ENCODE results near the gene ZMYND19.

ZMYND19 gene

DNA sequence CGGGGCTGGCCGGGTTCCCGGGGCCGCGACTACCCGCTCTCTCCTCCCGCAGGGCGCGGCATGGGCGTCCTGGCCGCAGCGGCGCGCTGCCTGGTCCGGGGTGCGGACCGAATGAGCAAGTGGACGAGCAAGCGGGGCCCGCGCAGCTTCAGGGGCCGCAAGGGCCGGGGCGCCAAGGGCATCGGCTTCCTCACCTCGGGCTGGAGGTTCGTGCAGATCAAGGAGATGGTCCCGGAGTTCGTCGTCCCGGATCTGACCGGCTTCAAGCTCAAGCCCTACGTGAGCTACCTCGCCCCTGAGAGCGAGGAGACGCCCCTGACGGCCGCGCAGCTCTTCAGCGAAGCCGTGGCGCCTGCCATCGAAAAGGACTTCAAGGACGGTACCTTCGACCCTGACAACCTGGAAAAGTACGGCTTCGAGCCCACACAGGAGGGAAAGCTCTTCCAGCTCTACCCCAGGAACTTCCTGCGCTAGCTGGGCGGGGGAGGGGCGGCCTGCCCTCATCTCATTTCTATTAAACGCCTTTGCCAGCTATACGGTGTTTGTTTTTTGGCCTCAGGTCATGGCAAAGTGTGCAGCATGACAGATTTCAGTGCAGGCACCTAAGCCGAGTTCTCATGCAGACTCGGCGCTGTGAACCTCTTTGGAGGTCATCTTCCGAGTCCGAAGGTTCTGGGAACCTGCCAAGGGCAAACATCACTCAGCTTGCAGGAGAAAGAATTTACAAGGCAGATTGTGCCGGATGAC lies 38.1 kb downstream of the ZMYND19 start (continued):
- TF ChIP-seq, protein P1, sequence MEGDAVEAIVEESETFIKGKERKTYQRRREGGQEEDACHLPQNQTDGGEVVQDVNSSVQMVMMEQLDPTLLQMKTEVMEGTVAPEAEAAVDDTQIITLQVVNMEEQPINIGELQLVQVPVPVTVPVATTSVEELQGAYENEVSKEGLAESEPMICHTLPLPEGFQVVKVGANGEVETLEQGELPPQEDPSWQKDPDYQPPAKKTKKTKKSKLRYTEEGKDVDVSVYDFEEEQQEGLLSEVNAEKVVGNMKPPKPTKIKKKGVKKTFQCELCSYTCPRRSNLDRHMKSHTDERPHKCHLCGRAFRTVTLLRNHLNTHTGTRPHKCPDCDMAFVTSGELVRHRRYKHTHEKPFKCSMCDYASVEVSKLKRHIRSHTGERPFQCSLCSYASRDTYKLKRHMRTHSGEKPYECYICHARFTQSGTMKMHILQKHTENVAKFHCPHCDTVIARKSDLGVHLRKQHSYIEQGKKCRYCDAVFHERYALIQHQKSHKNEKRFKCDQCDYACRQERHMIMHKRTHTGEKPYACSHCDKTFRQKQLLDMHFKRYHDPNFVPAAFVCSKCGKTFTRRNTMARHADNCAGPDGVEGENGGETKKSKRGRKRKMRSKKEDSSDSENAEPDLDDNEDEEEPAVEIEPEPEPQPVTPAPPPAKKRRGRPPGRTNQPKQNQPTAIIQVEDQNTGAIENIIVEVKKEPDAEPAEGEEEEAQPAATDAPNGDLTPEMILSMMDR (tag by site-specific recombination; IDR thresholded peaks at IDR 0.05), result no peak
- TF ChIP-seq ZNF623 (tag by site-specific recombination; IDR thresholded peaks at IDR 0.05) (no peak), FEZF1 (tag by site-specific recombination; IDR thresholded peaks at IDR 0.05) (no peak), ZNF530 (tag by site-specific recombination; IDR thresholded peaks at IDR 0.05; ENCODE audit: low read depth) (no peak), ZNF791 (tag by site-specific recombination; IDR thresholded peaks at IDR 0.05) (no peak), SP3 (tag by site-specific recombination; IDR thresholded peaks at IDR 0.05) (0 out of 2 replicates have a peak, but pooled peaks have one; percentile 40), ZNF274 (IDR thresholded peaks at IDR 0.05; ENCODE audit: low read length) (no peak), ZNF274 (tag by site-specific recombination; IDR thresholded peaks at IDR 0.05; ENCODE audit: borderline replicate concordance) (no peak), ZNF792 (tag by site-specific recombination; IDR thresholded peaks at IDR 0.05) (no peak), ZNF354C (tag by site-specific recombination; IDR thresholded peaks at IDR 0.05; ENCODE audit: borderline replicate concordance, low read depth) (no peak), ZNF248 (tag by site-specific recombination; IDR thresholded peaks at IDR 0.05) (no peak), YY2 (tag by site-specific recombination; IDR thresholded peaks at IDR 0.05) (no peak), TRIM28 (IDR thresholded peaks at IDR 0.05; ENCODE audit: borderline replicate concordance, low read length) (no peak), ZNF19 (tag by site-specific recombination; IDR thresholded peaks at IDR 0.05; ENCODE audit: low read depth) (no peak), ZNF335 (tag by site-specific recombination; conservative IDR thresholded peaks at IDR 0.05) (peak; percentile 29), ZFP37 (tag by site-specific recombination; IDR thresholded peaks at IDR 0.05) (0 out of 2 replicates have a peak, but pooled peaks have one; percentile 39), ZNF114 (tag by site-specific recombination; IDR thresholded peaks at IDR 0.05) (no peak), ZNF426 (tag by site-specific recombination; IDR thresholded peaks at IDR 0.05) (no peak), ZNF544 (tag by site-specific recombination; IDR thresholded peaks at IDR 0.05) (no peak), ZNF138 (tag by site-specific recombination; IDR thresholded peaks at IDR 0.05; ENCODE audit: borderline replicate concordance) (no peak), ZNF175 (tag by site-specific recombination; IDR thresholded peaks at IDR 0.05) (no peak), YY1 (tag by site-specific recombination; IDR thresholded peaks at IDR 0.05) (0 out of 2 replicates have a peak, but pooled peaks have one; percentile 8)
- TF ChIP-seq, protein P2, sequence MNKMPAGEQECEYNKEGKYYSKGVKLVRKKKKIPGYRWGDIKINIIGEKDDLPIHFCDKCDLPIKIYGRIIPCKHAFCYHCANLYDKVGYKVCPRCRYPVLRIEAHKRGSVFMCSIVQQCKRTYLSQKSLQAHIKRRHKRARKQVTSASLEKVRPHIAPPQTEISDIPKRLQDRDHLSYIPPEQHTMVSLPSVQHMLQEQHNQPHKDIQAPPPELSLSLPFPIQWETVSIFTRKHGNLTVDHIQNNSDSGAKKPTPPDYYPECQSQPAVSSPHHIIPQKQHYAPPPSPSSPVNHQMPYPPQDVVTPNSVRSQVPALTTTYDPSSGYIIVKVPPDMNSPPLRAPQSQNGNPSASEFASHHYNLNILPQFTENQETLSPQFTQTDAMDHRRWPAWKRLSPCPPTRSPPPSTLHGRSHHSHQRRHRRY (tag by site-specific recombination; IDR thresholded peaks at IDR 0.05), result no peak
- TF ChIP-seq, protein P3, sequence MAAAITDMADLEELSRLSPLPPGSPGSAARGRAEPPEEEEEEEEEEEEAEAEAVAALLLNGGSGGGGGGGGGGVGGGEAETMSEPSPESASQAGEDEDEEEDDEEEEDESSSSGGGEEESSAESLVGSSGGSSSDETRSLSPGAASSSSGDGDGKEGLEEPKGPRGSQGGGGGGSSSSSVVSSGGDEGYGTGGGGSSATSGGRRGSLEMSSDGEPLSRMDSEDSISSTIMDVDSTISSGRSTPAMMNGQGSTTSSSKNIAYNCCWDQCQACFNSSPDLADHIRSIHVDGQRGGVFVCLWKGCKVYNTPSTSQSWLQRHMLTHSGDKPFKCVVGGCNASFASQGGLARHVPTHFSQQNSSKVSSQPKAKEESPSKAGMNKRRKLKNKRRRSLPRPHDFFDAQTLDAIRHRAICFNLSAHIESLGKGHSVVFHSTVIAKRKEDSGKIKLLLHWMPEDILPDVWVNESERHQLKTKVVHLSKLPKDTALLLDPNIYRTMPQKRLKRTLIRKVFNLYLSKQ (tag by site-specific recombination; IDR thresholded peaks at IDR 0.05; ENCODE audit: borderline replicate concordance), result no peak
- TF ChIP-seq, protein P4, sequence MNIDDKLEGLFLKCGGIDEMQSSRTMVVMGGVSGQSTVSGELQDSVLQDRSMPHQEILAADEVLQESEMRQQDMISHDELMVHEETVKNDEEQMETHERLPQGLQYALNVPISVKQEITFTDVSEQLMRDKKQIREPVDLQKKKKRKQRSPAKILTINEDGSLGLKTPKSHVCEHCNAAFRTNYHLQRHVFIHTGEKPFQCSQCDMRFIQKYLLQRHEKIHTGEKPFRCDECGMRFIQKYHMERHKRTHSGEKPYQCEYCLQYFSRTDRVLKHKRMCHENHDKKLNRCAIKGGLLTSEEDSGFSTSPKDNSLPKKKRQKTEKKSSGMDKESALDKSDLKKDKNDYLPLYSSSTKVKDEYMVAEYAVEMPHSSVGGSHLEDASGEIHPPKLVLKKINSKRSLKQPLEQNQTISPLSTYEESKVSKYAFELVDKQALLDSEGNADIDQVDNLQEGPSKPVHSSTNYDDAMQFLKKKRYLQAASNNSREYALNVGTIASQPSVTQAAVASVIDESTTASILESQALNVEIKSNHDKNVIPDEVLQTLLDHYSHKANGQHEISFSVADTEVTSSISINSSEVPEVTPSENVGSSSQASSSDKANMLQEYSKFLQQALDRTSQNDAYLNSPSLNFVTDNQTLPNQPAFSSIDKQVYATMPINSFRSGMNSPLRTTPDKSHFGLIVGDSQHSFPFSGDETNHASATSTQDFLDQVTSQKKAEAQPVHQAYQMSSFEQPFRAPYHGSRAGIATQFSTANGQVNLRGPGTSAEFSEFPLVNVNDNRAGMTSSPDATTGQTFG (tag by site-specific recombination; IDR thresholded peaks at IDR 0.05; ENCODE audit: borderline replicate concordance), result no peak
- TF ChIP-seq, protein P5, sequence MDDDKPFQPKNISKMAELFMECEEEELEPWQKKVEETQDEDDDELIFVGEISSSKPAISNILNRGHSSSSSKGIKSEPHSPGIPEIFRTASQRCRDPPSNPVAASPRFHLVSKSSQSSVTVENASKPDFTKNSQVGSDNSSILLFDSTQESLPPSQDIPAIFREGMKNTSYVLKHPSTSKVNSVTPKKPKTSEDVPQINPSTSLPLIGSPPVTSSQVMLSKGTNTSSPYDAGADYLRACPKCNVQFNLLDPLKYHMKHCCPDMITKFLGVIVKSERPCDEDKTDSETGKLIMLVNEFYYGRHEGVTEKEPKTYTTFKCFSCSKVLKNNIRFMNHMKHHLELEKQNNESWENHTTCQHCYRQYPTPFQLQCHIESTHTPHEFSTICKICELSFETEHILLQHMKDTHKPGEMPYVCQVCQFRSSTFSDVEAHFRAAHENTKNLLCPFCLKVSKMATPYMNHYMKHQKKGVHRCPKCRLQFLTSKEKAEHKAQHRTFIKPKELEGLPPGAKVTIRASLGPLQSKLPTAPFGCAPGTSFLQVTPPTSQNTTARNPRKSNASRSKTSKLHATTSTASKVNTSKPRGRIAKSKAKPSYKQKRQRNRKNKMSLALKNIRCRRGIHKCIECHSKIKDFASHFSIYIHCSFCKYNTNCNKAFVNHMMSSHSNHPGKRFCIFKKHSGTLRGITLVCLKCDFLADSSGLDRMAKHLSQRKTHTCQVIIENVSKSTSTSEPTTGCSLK (tag by site-specific recombination; IDR thresholded peaks at IDR 0.05), result no peak
- TF ChIP-seq, protein P6, sequence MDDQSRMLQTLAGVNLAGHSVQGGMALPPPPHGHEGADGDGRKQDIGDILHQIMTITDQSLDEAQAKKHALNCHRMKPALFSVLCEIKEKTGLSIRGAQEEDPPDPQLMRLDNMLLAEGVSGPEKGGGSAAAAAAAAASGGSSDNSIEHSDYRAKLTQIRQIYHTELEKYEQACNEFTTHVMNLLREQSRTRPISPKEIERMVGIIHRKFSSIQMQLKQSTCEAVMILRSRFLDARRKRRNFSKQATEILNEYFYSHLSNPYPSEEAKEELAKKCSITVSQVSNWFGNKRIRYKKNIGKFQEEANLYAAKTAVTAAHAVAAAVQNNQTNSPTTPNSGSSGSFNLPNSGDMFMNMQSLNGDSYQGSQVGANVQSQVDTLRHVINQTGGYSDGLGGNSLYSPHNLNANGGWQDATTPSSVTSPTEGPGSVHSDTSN (CRISPR knock-in tag; IDR thresholded peaks at IDR 0.05), result 0 out of 2 replicates have a peak, but pooled peaks have one; percentile 73
- TF ChIP-seq, protein P7, sequence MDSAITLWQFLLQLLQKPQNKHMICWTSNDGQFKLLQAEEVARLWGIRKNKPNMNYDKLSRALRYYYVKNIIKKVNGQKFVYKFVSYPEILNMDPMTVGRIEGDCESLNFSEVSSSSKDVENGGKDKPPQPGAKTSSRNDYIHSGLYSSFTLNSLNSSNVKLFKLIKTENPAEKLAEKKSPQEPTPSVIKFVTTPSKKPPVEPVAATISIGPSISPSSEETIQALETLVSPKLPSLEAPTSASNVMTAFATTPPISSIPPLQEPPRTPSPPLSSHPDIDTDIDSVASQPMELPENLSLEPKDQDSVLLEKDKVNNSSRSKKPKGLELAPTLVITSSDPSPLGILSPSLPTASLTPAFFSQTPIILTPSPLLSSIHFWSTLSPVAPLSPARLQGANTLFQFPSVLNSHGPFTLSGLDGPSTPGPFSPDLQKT (IDR thresholded peaks at IDR 0.05; ENCODE audit: borderline replicate concordance, low read depth, low read length), result no peak

Measured in HEK293 (cell line).